Mesodermal cell (in vitro differentiated cells): ENCODE results near the gene SOX6.
A peak's percentile ranks its signal among the peaks of the same experiment; 100 is the strongest.
"Not testable (repeated sequence)": the region's sequence is repeated elsewhere in the genome, so short reads cannot be mapped to it uniquely, and the experiment has no call there.

Source experiments
- H3K27ac ChIP-seq: 2 replicates; pipeline ENCODE4 v1.7.0; 2013; ENCODE audit warnings: mild to moderate bottlenecking, low read depth, low read length, moderate library complexity; ENCODE audit not compliant: severe bottlenecking
- H3K36me3 ChIP-seq: 2 replicates; pipeline ENCODE4 v1.7.1; 2013; ENCODE audit warnings: mild to moderate bottlenecking, low read length, moderate library complexity; ENCODE audit not compliant: control insufficient read depth, insufficient read depth
- H3K4me1 ChIP-seq: one replicate; pipeline ENCODE4 v1.7.1; 2013; ENCODE audit warnings: mild to moderate bottlenecking, low read length; ENCODE audit not compliant: insufficient read depth, control insufficient read depth, poor library complexity, severe bottlenecking
- H3K4me3 ChIP-seq: 2 replicates; pipeline ENCODE4 v1.7.0; 2013; ENCODE audit warnings: low read length, control low read depth, mild to moderate bottlenecking; ENCODE audit not compliant: insufficient read depth, poor library complexity, severe bottlenecking; ENCODE audit errors: extremely low read depth
- H3K9me3 ChIP-seq: 2 replicates; pipeline ENCODE4 v1.7.1; 2013; ENCODE audit warnings: mild to moderate bottlenecking, low read length, moderate library complexity; ENCODE audit not compliant: control insufficient read depth
- WGBS, 2 experiments: methylation state at CpG; one replicate each; pipeline ENCODE4 v1.1.5; 2013; ENCODE audit warnings: missing lambda C conversion rate in 2 of 2; ENCODE audit not compliant: insufficient coverage in 2 of 2; 5-methylcytosine and 5-hydroxymethylcytosine counted together

SOX6 gene

GRCh38 chr11:16081382-16082094 lies 274.8 kb downstream of the SOX6 start:
- no peaks in the 10 kb centered on the region for H3K4me1 ChIP-seq
- H3K27ac ChIP-seq = peak overlapping the region; percentile 82
- no peaks in the 10 kb centered on the region for H3K9me3 ChIP-seq
- no peaks in the 10 kb centered on the region for H3K36me3 ChIP-seq
- 84 to 90% methylated on average over 4 of the region's 5 CpGs for WGBS, 2 experiments
- H3K4me3 ChIP-seq = no peak overlapping the region

GRCh38 chr11:16080688-16081381 lies 275.5 kb downstream of the SOX6 start:
- no CpG with 5 or more reads among the region's 4 CpGs for WGBS, 2 experiments
- no peaks in the 10 kb centered on the region for H3K36me3 ChIP-seq
- no peak overlapping the region for H3K4me3 ChIP-seq
- H3K9me3 ChIP-seq = no peaks in the 10 kb centered on the region
- peak overlapping the region; percentile 82 for H3K27ac ChIP-seq
- H3K4me1 ChIP-seq = no peaks in the 10 kb centered on the region

GRCh38 chr11:16078936-16079335 lies 277.4 kb downstream of the SOX6 start:
- peaks cover 5% of the 10 kb centered on the region for H3K9me3 ChIP-seq
- H3K4me3 ChIP-seq = no peak overlapping the region
- no peaks in the 10 kb centered on the region for H3K36me3 ChIP-seq
- H3K27ac ChIP-seq = no peak overlapping the region
- no peaks in the 10 kb centered on the region for H3K4me1 ChIP-seq
- WGBS, 2 experiments = 85 to 100% methylated on average over 2 of the region's 3 CpGs

GRCh38 chr11:16070573-16070972 lies 285.8 kb downstream of the SOX6 start:
- H3K9me3 ChIP-seq = peaks cover 5% of the 10 kb centered on the region
- 88% methylated on average over 4 of the region's 5 CpGs for WGBS, 2 experiments
- no peaks in the 10 kb centered on the region for H3K36me3 ChIP-seq
- H3K4me1 ChIP-seq = no peaks in the 10 kb centered on the region
- no peak overlapping the region for H3K27ac ChIP-seq
- no peak overlapping the region for H3K4me3 ChIP-seq

- H3K36me3 ChIP-seq, H3K9me3 ChIP-seq, H3K4me1 ChIP-seq, H3K4me3 ChIP-seq, H3K27ac ChIP-seq: not testable (repeated sequence)
- 83 to 100% methylated on average over 1 of the region's 3 CpGs for WGBS, 2 experiments
These were observed 289.1 kb downstream of the SOX6 start for GRCh38 chr11:16067268-16067667.

- no peak overlapping the region for H3K4me3 ChIP-seq
- no peaks in the 10 kb centered on the region for H3K9me3 ChIP-seq
- H3K4me1 ChIP-seq = no peaks in the 10 kb centered on the region
- H3K27ac ChIP-seq = no peak overlapping the region
- no peaks in the 10 kb centered on the region for H3K36me3 ChIP-seq
- WGBS, 2 experiments = no CpG with 5 or more reads among the region's 1 CpG
These were observed 297.0 kb downstream of the SOX6 start for GRCh38 chr11:16059332-16059731.

GRCh38 chr11:16058671-16059070 lies 297.7 kb downstream of the SOX6 start:
- H3K36me3 ChIP-seq = no peaks in the 10 kb centered on the region
- H3K4me3 ChIP-seq = no peak overlapping the region
- no peaks in the 10 kb centered on the region for H3K9me3 ChIP-seq
- no peaks in the 10 kb centered on the region for H3K4me1 ChIP-seq
- H3K27ac ChIP-seq = no peak overlapping the region

GRCh38 chr11:16052750-16053149 lies 303.6 kb downstream of the SOX6 start:
- H3K4me1 ChIP-seq = no peaks in the 10 kb centered on the region
- 73 to 100% methylated on average over 1 of the region's 1 CpG for WGBS, 2 experiments
- no peaks in the 10 kb centered on the region for H3K36me3 ChIP-seq
- H3K27ac ChIP-seq = no peak overlapping the region
- no peaks in the 10 kb centered on the region for H3K9me3 ChIP-seq
- no peak overlapping the region for H3K4me3 ChIP-seq

GRCh38 chr11:16049611-16050010 lies 306.7 kb downstream of the SOX6 start:
- no peaks in the 10 kb centered on the region for H3K36me3 ChIP-seq
- no peak overlapping the region for H3K4me3 ChIP-seq
- H3K9me3 ChIP-seq = no peaks in the 10 kb centered on the region
- 59 to 71% methylated on average over 1 to 3 of the region's 5 CpGs for WGBS, 2 experiments
- H3K27ac ChIP-seq = no peak overlapping the region
- H3K4me1 ChIP-seq = no peaks in the 10 kb centered on the region

GRCh38 chr11:16047073-16047472 lies 309.3 kb downstream of the SOX6 start:
- no peak overlapping the region for H3K4me3 ChIP-seq
- H3K4me1 ChIP-seq = no peaks in the 10 kb centered on the region
- H3K27ac ChIP-seq = no peak overlapping the region
- no peaks in the 10 kb centered on the region for H3K9me3 ChIP-seq
- no peaks in the 10 kb centered on the region for H3K36me3 ChIP-seq
- WGBS, 2 experiments = no CpG with 5 or more reads among the region's 6 CpGs

- WGBS, 2 experiments = 85 to 100% methylated on average over 2 of the region's 2 CpGs
- Histone ChIP-seq H3K27ac (no peak overlapping the region), H3K9me3 (no peaks in the 10 kb centered on the region), H3K36me3 (no peaks in the 10 kb centered on the region), H3K4me1 (no peaks in the 10 kb centered on the region), H3K4me3 (no peak overlapping the region)
These were observed 312.7 kb downstream of the SOX6 start for GRCh38 chr11:16043617-16044016.
